Endothelial cell of umbilical vein (primary cell): Measurements from ENCODE around the gene MUL1. TPM values are rescaled to one million over a fixed set of nuclear protein-coding genes. Genes with fewer than 3 reads are reported as not detected.

Source experiments
- BruUV-seq: library from RNA; stranded (reverse); fragments of 400-500 nt; replicated peaks from 2 replicates; lab custom pipeline; 2021; lab: Mats Ljungman, UMichigan
- CTCF ChIA-PET: fragments of 300-600, 350-600 bp; sonication (Branson Sonifier 250); formaldehyde crosslinking; loops from one replicate; lab custom pipeline; 2021; ENCODE audit warnings: antibody characterized with exemption, inconsistent platforms; lab: Charles Lee
- POLR2A ChIA-PET: fragments of 300-600, 350-600 bp; sonication (Branson Sonifier 250); formaldehyde crosslinking; loops from one replicate; lab custom pipeline; 2021; ENCODE audit warnings: antibody characterized with exemption, inconsistent platforms; lab: Charles Lee
- DNase-seq: peaks from one replicate; pipeline ENCODE4 v3.0.0-alpha.2; 2011; ENCODE audit warnings: low read depth, low spot score
- FAIRE-seq: peaks from 2 replicates; lab custom pipeline; 2011; peaks lifted over from hg19 to GRCh38; lab: Jason Lieb, UNC
- H2AFZ ChIP-seq: 2 replicates; pipeline ENCODE4 v1.6.0; 2012; ENCODE audit warnings: low read depth, low read length, control low read depth, inconsistent platforms
- H3K27ac ChIP-seq: 2 replicates; pipeline ENCODE4 v1.5.1; 2011; ENCODE audit warnings: low read depth, mild to moderate bottlenecking, control low read depth, low read length, moderate library complexity; ENCODE audit not compliant: insufficient read depth
- H3K27me3 ChIP-seq, 2 experiments: 2 replicates each; pipeline versions ENCODE4 v1.6.0 to v1.6.1; 2011; ENCODE audit warnings: low read length in 2 of 2, mixed read lengths in 1 of 2; ENCODE audit not compliant: control insufficient read depth in 2 of 2, insufficient read depth in 2 of 2
- H3K36me3 ChIP-seq, 2 experiments: 2 replicates in 1 of 2; 3 replicates in 1 of 2; pipeline ENCODE4 v1.5.1; 2011; ENCODE audit warnings: low read length in 2 of 2, mild to moderate bottlenecking in 1 of 2, moderate library complexity in 1 of 2; ENCODE audit not compliant: control insufficient read depth in 2 of 2, insufficient read depth in 2 of 2; ENCODE audit errors: extremely low read depth in 1 of 2
- H3K4me1 ChIP-seq: 3 replicates; pipeline ENCODE4 v1.5.1; 2011; ENCODE audit warnings: mild to moderate bottlenecking, low read length; ENCODE audit not compliant: control insufficient read depth, insufficient read depth; ENCODE audit errors: extremely low read depth
- H3K4me2 ChIP-seq: 2 replicates; pipeline ENCODE4 v1.6.1; 2011; ENCODE audit warnings: low read length, control low read depth, mixed read lengths; ENCODE audit not compliant: insufficient read depth
- H3K4me3 ChIP-seq, 3 experiments: fragments of 200-600 bp in 1 of 3; sonication (generic), shearing (Covaris generic) in 1 of 3; replicated peaks in 1 of 3; 2 replicates each; pipeline ENCODE4 v1.5.1; 2011 to 2016; ENCODE audit warnings: control low read depth in 3 of 3, low read length in 3 of 3, mild to moderate bottlenecking in 2 of 3, inconsistent platforms in 1 of 3, low read depth in 1 of 3, moderate library complexity in 1 of 3; ENCODE audit not compliant: insufficient read depth in 1 of 3
- H3K79me2 ChIP-seq: 2 replicates; pipeline ENCODE4 v1.6.0; 2012; ENCODE audit warnings: low read length, inconsistent platforms; ENCODE audit not compliant: control insufficient read depth, insufficient read depth
- H3K9ac ChIP-seq: replicated peaks from 2 replicates; pipeline ENCODE3; 2011; ENCODE audit warnings: low read length, control low read depth; ENCODE audit not compliant: insufficient read depth; ENCODE audit errors: extremely low read depth
- H3K9me1 ChIP-seq: replicated peaks from 3 replicates; pipeline ENCODE4 v1.6.0; 2011; ENCODE audit warnings: mild to moderate bottlenecking, low read length; ENCODE audit not compliant: control insufficient read depth, insufficient read depth; ENCODE audit errors: extremely low read depth
- H3K9me3 ChIP-seq: replicated peaks from 2 replicates; pipeline ENCODE4 v1.5.1; 2012; ENCODE audit warnings: low read length, inconsistent platforms; ENCODE audit not compliant: control insufficient read depth, insufficient read depth
- H4K20me1 ChIP-seq: replicated peaks from 2 replicates; pipeline ENCODE3; 2011; ENCODE audit warnings: mild to moderate bottlenecking, low read length; ENCODE audit not compliant: control insufficient read depth, insufficient read depth; ENCODE audit errors: extremely low read depth
- EZH2 ChIP-seq: IDR thresholded peaks from 2 replicates; pipeline ENCODE4 v1.6.1; 2012; ENCODE audit warnings: borderline replicate concordance, low read depth, mild to moderate bottlenecking, moderate library complexity, low read length, inconsistent platforms; ENCODE audit not compliant: severe bottlenecking
- FOS ChIP-seq: IDR thresholded peaks from 2 replicates; pipeline ENCODE4 v1.6.1; 2011; ENCODE audit warnings: mild to moderate bottlenecking, low read length, moderate library complexity, borderline replicate concordance; ENCODE audit not compliant: insufficient read depth
- GATA2 ChIP-seq: IDR thresholded peaks from 2 replicates; pipeline ENCODE4 v1.7.0; 2011; ENCODE audit warnings: low read depth, mild to moderate bottlenecking, moderate library complexity, mixed read lengths, low read length; ENCODE audit not compliant: insufficient read length, insufficient read depth
- JUN ChIP-seq: IDR thresholded peaks from 2 replicates; pipeline ENCODE4 v1.6.1; 2011; ENCODE audit warnings: borderline replicate concordance, low read depth; ENCODE audit not compliant: insufficient read length, insufficient read depth
- MYC ChIP-seq: IDR thresholded peaks from one replicate; pipeline ENCODE4 v1.6.1; 2011; ENCODE audit warnings: mild to moderate bottlenecking, low read depth, low read length
- POLR2AphosphoS5 ChIP-seq: IDR thresholded peaks from 2 replicates; pipeline ENCODE4 v1.6.1; 2012; ENCODE audit warnings: low read depth, mild to moderate bottlenecking, control low read depth, low read length, moderate library complexity; ENCODE audit not compliant: insufficient read depth
- dilution Hi-C: fragments of 300-500 bp; cut with MboI; formaldehyde crosslinking; loops from one replicate; pipeline ENCODE4 v1.15.0; 2019; ENCODE audit warnings: low sequenced_read_pairs; ENCODE audit not compliant: extremely low pct_ligation_motif_present
- intact Hi-C: fragments of 100-400 bp; cut with micrococcal nuclease; formaldehyde crosslinking; loops from one replicate; pipeline ENCODE4 v1.10.0; 2022
- polyA plus RNA-seq, 4 experiments: library from polyadenylated mRNA; depleted of rRNA in 3 of 4; stranded (reverse) in 3 of 4; unstranded in 1 of 4; fragments of >200 nt; gene quantifications; 2 replicates each; pipeline versions ENCODE4 v1.2.1 to v1.2.3, GENCODE V29; 2011 to 2012; ENCODE audit warnings: missing spikeins in 1 of 4
- total RNA-seq: library from RNA; stranded (reverse); gene quantifications from 2 replicates; pipeline ENCODE4 v1.2.3, GENCODE V29; 2021
- TF ChIP-seq, protein P1 (sequence below), 2 donors: IDR thresholded peaks; 1 replicate in 1 of 2; 2 replicates in 1 of 2; pipeline ENCODE4 v1.5.1; 2011; ENCODE audit warnings: low read length in 2 of 2, mild to moderate bottlenecking in 2 of 2, moderate library complexity in 2 of 2, control low read depth in 1 of 2, inconsistent platforms in 1 of 2, low read depth in 1 of 2; ENCODE audit not compliant: insufficient read depth in 1 of 2; ENCODE audit errors: extremely low read depth in 1 of 2
- TF ChIP-seq, protein P2 (sequence below): IDR thresholded peaks from 2 replicates; pipeline ENCODE4 v1.6.1; 2011; ENCODE audit not compliant: insufficient read depth, insufficient read length

The MUL1 gene
- total and polyA plus RNA-seq, 2 donors (not counting 3 experiments of a cell fraction or from before 2014, with no cell fraction given), result 28.3 to 29.5 TPM

DNA sequence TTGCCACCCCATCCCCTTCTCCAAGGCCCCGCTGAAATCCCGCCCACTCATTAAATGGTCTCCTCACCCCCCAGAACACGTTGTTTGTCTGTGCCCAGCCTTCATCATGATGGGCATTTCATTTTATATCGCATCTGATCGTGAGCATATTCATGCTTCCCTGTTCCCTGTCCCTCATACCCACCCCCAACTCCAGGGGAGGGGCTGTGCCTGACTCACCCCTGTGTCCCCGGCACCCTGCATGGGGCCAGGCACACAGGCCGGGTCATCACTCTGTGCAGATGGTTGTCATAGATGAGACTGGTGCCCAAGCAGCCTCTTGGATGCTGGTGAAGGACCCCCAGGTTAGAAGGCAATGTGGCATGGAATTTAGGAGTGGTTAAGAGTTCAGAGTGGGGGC, 33.0 kb downstream of the MUL1 start:
- Histone ChIP-seq H3K4me1 (peaks cover 5% of the 10 kb centered on the region), H3K27me3 (peaks cover 0 to 3% of the 10 kb centered on the region in 2 experiments), H3K9me3 (no peaks in the 10 kb centered on the region), H3K27ac (no peak overlapping the region), H3K4me2 (no peak overlapping the region), H2AFZ (no peak overlapping the region), H3K9ac (no peak overlapping the region), H3K4me3 (no peak overlapping the region), H3K79me2 (no peaks in the 10 kb centered on the region), H3K9me1 (no peaks in the 10 kb centered on the region), H3K36me3 (no peaks in the 10 kb centered on the region), H4K20me1 (no peaks in the 10 kb centered on the region)
- ChIA-PET POLR2A (no interaction called here), CTCF (interaction anchor here (0.7 to 1.0 kb wide), 2 partner anchors 9 to 177 kb away, joined by 3 to 4 read pairs; no protein-coding TSS in a partner anchor)
- no peak for FAIRE-seq
- TF ChIP-seq MYC, result no peak
- TF ChIP-seq JUN, result no peak
- TF ChIP-seq FOS, result no peak
- TF ChIP-seq, protein P1, sequence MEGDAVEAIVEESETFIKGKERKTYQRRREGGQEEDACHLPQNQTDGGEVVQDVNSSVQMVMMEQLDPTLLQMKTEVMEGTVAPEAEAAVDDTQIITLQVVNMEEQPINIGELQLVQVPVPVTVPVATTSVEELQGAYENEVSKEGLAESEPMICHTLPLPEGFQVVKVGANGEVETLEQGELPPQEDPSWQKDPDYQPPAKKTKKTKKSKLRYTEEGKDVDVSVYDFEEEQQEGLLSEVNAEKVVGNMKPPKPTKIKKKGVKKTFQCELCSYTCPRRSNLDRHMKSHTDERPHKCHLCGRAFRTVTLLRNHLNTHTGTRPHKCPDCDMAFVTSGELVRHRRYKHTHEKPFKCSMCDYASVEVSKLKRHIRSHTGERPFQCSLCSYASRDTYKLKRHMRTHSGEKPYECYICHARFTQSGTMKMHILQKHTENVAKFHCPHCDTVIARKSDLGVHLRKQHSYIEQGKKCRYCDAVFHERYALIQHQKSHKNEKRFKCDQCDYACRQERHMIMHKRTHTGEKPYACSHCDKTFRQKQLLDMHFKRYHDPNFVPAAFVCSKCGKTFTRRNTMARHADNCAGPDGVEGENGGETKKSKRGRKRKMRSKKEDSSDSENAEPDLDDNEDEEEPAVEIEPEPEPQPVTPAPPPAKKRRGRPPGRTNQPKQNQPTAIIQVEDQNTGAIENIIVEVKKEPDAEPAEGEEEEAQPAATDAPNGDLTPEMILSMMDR (IDR thresholded peaks at IDR 0.05; ENCODE audit: extremely low read depth in 1 of 2, insufficient read depth in 1 of 2, low read depth in 1 of 2, low read length in 2 of 2), result no peak
- no peak for TF ChIP-seq GATA2
- TF ChIP-seq EZH2, result no peak
- no peak for TF ChIP-seq POLR2AphosphoS5
- TF ChIP-seq, protein P2, sequence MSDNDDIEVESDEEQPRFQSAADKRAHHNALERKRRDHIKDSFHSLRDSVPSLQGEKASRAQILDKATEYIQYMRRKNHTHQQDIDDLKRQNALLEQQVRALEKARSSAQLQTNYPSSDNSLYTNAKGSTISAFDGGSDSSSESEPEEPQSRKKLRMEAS, result no peak
- dilution Hi-C loops (no loop called here), intact Hi-C loops (loop anchor here (1.0 kb wide), 1 partner anchor 17 kb away; no protein-coding TSS in a partner anchor)
- no TSS peak for BruUV-seq
- DNase-seq, result no peak
